ENCODE measurements around the gene PFKFB3. TPM values are rescaled to one million over a fixed set of nuclear protein-coding genes. Genes with fewer than 3 reads are reported as not detected.

PFKFB3 gene
- total RNA-seq, 1 donor from 2014 or later = 43.2 TPM

DNA sequence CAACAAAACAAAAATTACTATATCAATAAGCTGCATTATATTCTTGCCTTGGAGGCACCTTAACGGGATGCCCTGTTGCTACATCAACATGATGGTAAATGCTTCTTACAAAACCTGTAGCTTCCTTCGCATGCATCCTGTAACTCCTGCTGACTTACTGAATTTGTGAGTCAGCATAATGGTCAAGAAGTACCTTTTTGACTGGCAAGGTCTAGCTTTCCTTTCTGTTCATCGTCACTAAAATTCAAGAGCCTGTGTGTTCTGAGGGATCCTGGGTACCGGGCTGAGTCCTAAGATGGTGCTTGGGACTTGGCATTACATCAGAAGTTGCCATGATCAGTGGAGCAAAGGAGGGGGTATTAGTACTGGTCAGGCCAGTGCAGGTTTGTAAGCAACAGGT, 4.9 kb downstream of the PFKFB3 start:
- H3K27me3 ChIP-seq = no peaks in the 10 kb centered on the region
- H3K36me3 ChIP-seq = no peaks in the 10 kb centered on the region
- H3K27ac ChIP-seq = no peak overlapping the region
- no peak for DNase-seq (ENCODE audit: extremely low spot score in 2 of 2)
- TF ChIP-seq, protein P1, sequence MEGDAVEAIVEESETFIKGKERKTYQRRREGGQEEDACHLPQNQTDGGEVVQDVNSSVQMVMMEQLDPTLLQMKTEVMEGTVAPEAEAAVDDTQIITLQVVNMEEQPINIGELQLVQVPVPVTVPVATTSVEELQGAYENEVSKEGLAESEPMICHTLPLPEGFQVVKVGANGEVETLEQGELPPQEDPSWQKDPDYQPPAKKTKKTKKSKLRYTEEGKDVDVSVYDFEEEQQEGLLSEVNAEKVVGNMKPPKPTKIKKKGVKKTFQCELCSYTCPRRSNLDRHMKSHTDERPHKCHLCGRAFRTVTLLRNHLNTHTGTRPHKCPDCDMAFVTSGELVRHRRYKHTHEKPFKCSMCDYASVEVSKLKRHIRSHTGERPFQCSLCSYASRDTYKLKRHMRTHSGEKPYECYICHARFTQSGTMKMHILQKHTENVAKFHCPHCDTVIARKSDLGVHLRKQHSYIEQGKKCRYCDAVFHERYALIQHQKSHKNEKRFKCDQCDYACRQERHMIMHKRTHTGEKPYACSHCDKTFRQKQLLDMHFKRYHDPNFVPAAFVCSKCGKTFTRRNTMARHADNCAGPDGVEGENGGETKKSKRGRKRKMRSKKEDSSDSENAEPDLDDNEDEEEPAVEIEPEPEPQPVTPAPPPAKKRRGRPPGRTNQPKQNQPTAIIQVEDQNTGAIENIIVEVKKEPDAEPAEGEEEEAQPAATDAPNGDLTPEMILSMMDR (IDR thresholded peaks at IDR 0.05) = no peak
- TF ChIP-seq POLR2A (IDR thresholded peaks at IDR 0.05) = no peak
- no peak for TF ChIP-seq POLR2AphosphoS5 (IDR thresholded peaks at IDR 0.05; ENCODE audit: insufficient read depth in 1 of 2, low read depth in 1 of 2)
- no peak overlapping the region for H3K4me3 ChIP-seq
- H3K9me3 ChIP-seq = no peaks in the 10 kb centered on the region
- intact Hi-C loops (cut with DNase I) = loop anchor here (10.0 kb wide), 1 partner anchor 93 kb away; no protein-coding TSS in a partner anchor
- H3K4me1 ChIP-seq = peaks cover 31% of the 10 kb centered on the region

DNA sequence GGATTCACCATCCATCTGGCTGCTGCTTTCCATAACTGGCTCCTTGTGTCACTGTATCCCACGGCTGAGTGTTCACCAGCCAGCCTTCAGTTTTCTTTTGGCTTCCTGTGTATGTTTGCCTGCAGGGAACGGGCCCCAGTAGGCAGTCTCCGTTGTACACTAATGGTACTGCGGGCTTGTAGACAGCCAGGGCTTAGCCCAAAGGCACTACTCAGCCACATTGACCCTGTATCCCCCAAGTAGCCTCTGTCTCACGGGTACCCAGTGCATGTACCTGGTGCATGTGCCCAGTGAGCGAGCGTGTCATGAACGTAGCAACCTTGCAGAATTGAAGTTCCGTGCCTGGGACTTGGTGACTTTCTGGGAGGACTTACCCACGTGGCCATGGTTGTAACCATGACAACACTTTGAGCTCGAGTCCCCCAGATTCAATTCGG, 6.1 kb downstream of the PFKFB3 start:
- Histone ChIP-seq H3K4me3 (no peak overlapping the region), H3K4me1 (peaks cover 35% of the 10 kb centered on the region), H3K27ac (no peak overlapping the region), H3K27me3 (no peaks in the 10 kb centered on the region), H3K36me3 (peaks cover 0 to 4% of the 10 kb centered on the region in 2 donors), H3K9me3 (no peaks in the 10 kb centered on the region)
- TF ChIP-seq POLR2AphosphoS5 (IDR thresholded peaks at IDR 0.05; ENCODE audit: insufficient read depth in 1 of 2, low read depth in 1 of 2) (no peak), POLR2A (IDR thresholded peaks at IDR 0.05) (no peak)
- TF ChIP-seq, protein P1 (IDR thresholded peaks at IDR 0.05) = no peak
- DNase-seq (ENCODE audit: extremely low spot score in 2 of 2) = no peak
- intact Hi-C loops (cut with DNase I) = loop anchor here (10.0 kb wide), 1 partner anchor 94 kb away; no protein-coding TSS in a partner anchor

DNA sequence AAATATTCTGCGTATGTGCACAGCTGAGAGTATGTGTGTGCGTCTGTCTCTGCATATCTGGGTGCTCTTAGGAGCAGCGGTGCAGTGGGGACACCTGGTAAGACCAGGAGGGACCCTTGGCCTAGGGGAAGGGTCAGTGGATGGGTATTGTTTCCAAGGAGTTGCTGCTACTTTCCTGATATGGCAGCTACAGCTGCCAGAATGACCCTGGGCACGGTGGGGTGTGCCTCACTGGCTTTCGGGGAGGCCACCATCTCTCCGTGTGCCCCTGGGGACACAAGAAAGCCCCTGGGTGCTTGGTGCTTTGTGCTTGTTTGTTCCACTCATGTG, 8.6 kb downstream of the PFKFB3 start:
- Histone ChIP-seq H3K36me3 (peaks cover 0 to 29% of the 10 kb centered on the region in 2 donors), H3K4me3 (no peak overlapping the region), H3K4me1 (peaks cover 22% of the 10 kb centered on the region), H3K9me3 (no peaks in the 10 kb centered on the region), H3K27me3 (no peaks in the 10 kb centered on the region), H3K27ac (peak overlapping the region; percentile 33)
- intact Hi-C loops (cut with DNase I) = no loop called here
- no peak for DNase-seq (ENCODE audit: extremely low spot score in 2 of 2)
- TF ChIP-seq, protein P1 (IDR thresholded peaks at IDR 0.05) = no peak

DNA sequence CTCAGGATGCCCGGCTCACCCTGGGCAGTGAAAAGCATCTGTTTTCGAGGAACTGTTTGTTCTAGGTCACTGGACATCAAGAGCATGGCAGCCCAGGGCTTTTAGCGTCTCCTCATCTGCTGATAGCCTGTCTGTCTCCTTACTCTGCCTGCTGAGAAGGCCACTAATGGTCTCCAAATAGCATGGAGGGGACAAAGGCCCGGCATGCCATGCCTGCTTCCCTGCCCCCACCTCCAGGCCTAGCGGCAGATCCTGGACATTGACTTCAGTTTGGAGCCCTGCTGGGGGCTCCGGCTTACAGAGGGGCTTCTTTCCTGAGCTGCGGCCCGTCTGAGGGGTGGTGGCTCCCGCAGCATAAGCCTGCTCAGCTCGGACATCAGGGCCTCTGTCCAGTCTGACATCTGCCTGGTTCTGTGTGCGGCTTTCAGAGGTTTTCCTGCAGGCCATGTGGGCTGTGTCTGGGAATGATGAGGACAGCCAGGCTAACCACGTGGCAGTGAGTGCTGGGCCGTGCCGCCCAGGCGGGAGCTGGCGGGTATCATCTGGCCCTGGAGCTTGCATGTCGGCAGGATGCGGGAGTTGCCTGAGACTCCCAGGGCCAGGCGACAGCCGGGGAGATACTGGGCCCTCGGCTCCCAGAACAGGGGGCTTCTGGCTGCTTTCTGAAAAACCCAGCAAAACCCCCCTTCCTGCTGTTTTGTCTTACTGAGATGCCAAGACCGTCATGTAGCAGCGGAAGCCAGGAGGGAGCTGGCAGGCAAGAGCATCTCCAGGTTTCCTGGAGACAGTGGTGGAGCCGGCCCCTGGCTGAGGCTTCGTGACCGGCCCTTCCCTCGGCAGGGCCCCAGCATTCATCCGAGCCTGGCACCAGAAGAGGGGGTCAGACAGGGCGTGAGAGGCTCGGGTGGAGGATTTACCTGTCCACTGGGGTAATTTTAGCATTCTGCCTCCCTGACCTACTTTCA, 9.2 kb downstream of the PFKFB3 start:
- Histone ChIP-seq H3K27me3 (no peaks in the 10 kb centered on the region), H3K27ac (peak overlapping the region; percentile 33), H3K4me1 (peaks cover 22% of the 10 kb centered on the region), H3K36me3 (peaks cover 0 to 35% of the 10 kb centered on the region in 2 donors), H3K9me3 (no peaks in the 10 kb centered on the region), H3K4me3 (no peak overlapping the region)
- TF ChIP-seq, protein P1 (IDR thresholded peaks at IDR 0.05) = no peak
- peak in 1 of 2 donors; percentile 40 for TF ChIP-seq POLR2AphosphoS5 (IDR thresholded peaks at IDR 0.05; ENCODE audit: insufficient read depth in 1 of 2, low read depth in 1 of 2)
- no peak for DNase-seq (ENCODE audit: extremely low spot score in 2 of 2)
- intact Hi-C loops (cut with DNase I) = no loop called here

DNA sequence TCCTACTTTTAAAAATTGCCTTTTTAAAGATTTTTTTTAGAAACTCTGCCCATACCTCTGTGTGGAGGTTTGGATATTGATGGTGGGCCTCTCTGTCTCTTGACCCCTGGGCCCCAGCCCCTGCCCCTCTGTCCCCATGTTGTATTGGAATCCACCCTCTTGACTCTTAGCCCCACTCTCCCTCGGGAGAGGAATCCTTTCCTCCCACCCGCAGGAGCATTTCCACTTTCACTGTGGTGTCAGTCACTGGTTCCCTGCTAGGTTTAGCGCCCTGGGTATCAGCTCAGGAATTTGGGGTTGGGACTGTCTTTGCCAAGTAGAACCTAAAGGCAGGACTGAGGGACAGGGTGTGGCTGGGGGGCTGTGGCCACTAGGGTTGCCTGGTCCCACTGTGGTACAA, 10.1 kb downstream of the PFKFB3 start:
- intact Hi-C loops (cut with DNase I) = no loop called here
- no peak overlapping the region for H3K27ac ChIP-seq
- H3K36me3 ChIP-seq = peaks cover 0 to 42% of the 10 kb centered on the region in 2 donors
- H3K4me3 ChIP-seq = no peak overlapping the region
- no peaks in the 10 kb centered on the region for H3K9me3 ChIP-seq
- TF ChIP-seq POLR2AphosphoS5 (IDR thresholded peaks at IDR 0.05; ENCODE audit: insufficient read depth in 1 of 2, low read depth in 1 of 2) = no peak
- no peak for TF ChIP-seq POLR2A (IDR thresholded peaks at IDR 0.05)
- TF ChIP-seq, protein P1 (IDR thresholded peaks at IDR 0.05) = no peak
- H3K27me3 ChIP-seq = no peaks in the 10 kb centered on the region
- H3K4me1 ChIP-seq = peaks cover 22% of the 10 kb centered on the region
- no peak for DNase-seq (ENCODE audit: extremely low spot score in 2 of 2)

Data from vagina (tissue), 2 donors.